DOHH2 (cell line): ENCODE measurements around the gene TCF12.

Source experiments
- H3F3A ChIP-seq: fragments of 200-600 bp; sonication (generic), shearing (Covaris generic); 2 replicates; pipeline ENCODE4 v1.6.0; 2016; ENCODE audit warnings: antibody characterized with exemption, mild to moderate bottlenecking; ENCODE audit not compliant: control insufficient read depth, insufficient read depth
- H3K27ac ChIP-seq: fragments of 200-600 bp; sonication (generic); 2 replicates; pipeline ENCODE4 v1.5.1; 2014; ENCODE audit warnings: low read depth, mild to moderate bottlenecking, low read length, moderate library complexity
- H3K27me3 ChIP-seq: fragments of 200-600 bp; sonication (generic); 2 replicates; pipeline ENCODE4 v1.6.1; 2014; ENCODE audit warnings: mild to moderate bottlenecking, low read length, mixed read lengths; ENCODE audit not compliant: control insufficient read depth
- H3K36me3 ChIP-seq: fragments of 200-600 bp; sonication (generic); 2 replicates; pipeline ENCODE4 v1.6.1; 2014; ENCODE audit warnings: mild to moderate bottlenecking, low read length, moderate library complexity, mixed read lengths; ENCODE audit not compliant: control insufficient read depth
- H3K4me1 ChIP-seq: fragments of 200-600 bp; sonication (generic); 2 replicates; pipeline ENCODE4 v1.6.1; 2014; ENCODE audit warnings: mild to moderate bottlenecking, low read length, mixed read lengths; ENCODE audit not compliant: control insufficient read depth
- H3K4me2 ChIP-seq: fragments of 200-600 bp; sonication (generic); 2 replicates; pipeline ENCODE4 v1.6.0; 2014; ENCODE audit warnings: mild to moderate bottlenecking, low read length, moderate library complexity
- H3K4me3 ChIP-seq: fragments of 200-600 bp; sonication (generic); 2 replicates; pipeline ENCODE4 v1.5.1; 2014; ENCODE audit warnings: mild to moderate bottlenecking, low read length, mixed read lengths
- H3K79me2 ChIP-seq: fragments of 200-600 bp; sonication (generic); 2 replicates; pipeline ENCODE4 v1.6.1; 2014; ENCODE audit warnings: mild to moderate bottlenecking, low read length, mixed read lengths; ENCODE audit not compliant: control insufficient read depth
- H3K9me2 ChIP-seq: fragments of 200-600 bp; sonication (generic); replicated peaks from 2 replicates; pipeline ENCODE4 v1.6.1; 2014; ENCODE audit warnings: mild to moderate bottlenecking, low read length, mixed read lengths; ENCODE audit not compliant: control insufficient read depth
- H3K9me3 ChIP-seq: fragments of 200-600 bp; sonication (generic); 2 replicates; pipeline ENCODE4 v1.6.1; 2014; ENCODE audit warnings: antibody characterized with exemption, low read length, mixed read lengths; ENCODE audit not compliant: control insufficient read depth, insufficient read depth
- H4K20me1 ChIP-seq: fragments of 200-600 bp; sonication (generic); 2 replicates; pipeline ENCODE4 v1.6.0; 2014; ENCODE audit warnings: low read depth, mild to moderate bottlenecking, antibody characterized with exemption, low read length, moderate library complexity; ENCODE audit not compliant: control insufficient read depth, insufficient read depth
- CTCF ChIP-seq: fragments of 200-600 bp; sonication (generic); IDR thresholded peaks from one replicate; pipeline ENCODE4 v1.5.1; 2014; ENCODE audit warnings: antibody characterized with exemption, mild to moderate bottlenecking, low read depth, low read length; ENCODE audit not compliant: poor library complexity, severe bottlenecking
- EZH2phosphoT487 ChIP-seq: fragments of 200-600 bp; sonication (generic); IDR thresholded peaks from 2 replicates; pipeline ENCODE4 v1.6.1; 2017; ENCODE audit warnings: borderline replicate concordance, mild to moderate bottlenecking, antibody characterized with exemption, low read length, moderate library complexity, mixed read lengths

Gene TCF12

GRCh38 chr15:57018151-57018550 is 99.7 kb downstream of the TCF12 start:
- TF ChIP-seq CTCF = no peak
- TF ChIP-seq EZH2phosphoT487 = no peak
- Histone ChIP-seq H3K27ac (no peak overlapping the region), H3K4me1 (peaks cover 16% of the 10 kb centered on the region), H3K9me2 (no peaks in the 10 kb centered on the region), H3K4me2 (no peak overlapping the region), H3F3A (no peaks in the 10 kb centered on the region), H3K36me3 (peaks cover 12% of the 10 kb centered on the region; the same call in 1 of the 2 replicates), H3K27me3 (no peaks in the 10 kb centered on the region), H4K20me1 (peaks cover 4% of the 10 kb centered on the region; the same call in 1 of the 2 replicates), H3K9me3 (peaks cover 5% of the 10 kb centered on the region; the same call in 1 of the 2 replicates), H3K4me3 (no peak overlapping the region), H3K79me2 (peaks cover 72% of the 10 kb centered on the region)

- no peak overlapping the region for H3K27ac ChIP-seq
- H3K27me3 ChIP-seq = no peaks in the 10 kb centered on the region
- no peak for TF ChIP-seq EZH2phosphoT487
- TF ChIP-seq CTCF = no peak
- no peaks in the 10 kb centered on the region for H3K9me2 ChIP-seq
- no peak overlapping the region for H3K4me3 ChIP-seq
- H4K20me1 ChIP-seq = peaks cover 12% of the 10 kb centered on the region
- peaks cover 5% of the 10 kb centered on the region; the same call in 1 of the 2 replicates for H3K9me3 ChIP-seq
- peaks cover 12% of the 10 kb centered on the region; the same call in 1 of the 2 replicates for H3K36me3 ChIP-seq
- H3F3A ChIP-seq = no peaks in the 10 kb centered on the region
- peaks cover 18% of the 10 kb centered on the region for H3K4me1 ChIP-seq
- H3K79me2 ChIP-seq = peaks cover 78% of the 10 kb centered on the region
- no peak overlapping the region for H3K4me2 ChIP-seq
Observed at GRCh38 chr15:57019496-57020160, 101.2 kb downstream of the TCF12 start.

DNA sequence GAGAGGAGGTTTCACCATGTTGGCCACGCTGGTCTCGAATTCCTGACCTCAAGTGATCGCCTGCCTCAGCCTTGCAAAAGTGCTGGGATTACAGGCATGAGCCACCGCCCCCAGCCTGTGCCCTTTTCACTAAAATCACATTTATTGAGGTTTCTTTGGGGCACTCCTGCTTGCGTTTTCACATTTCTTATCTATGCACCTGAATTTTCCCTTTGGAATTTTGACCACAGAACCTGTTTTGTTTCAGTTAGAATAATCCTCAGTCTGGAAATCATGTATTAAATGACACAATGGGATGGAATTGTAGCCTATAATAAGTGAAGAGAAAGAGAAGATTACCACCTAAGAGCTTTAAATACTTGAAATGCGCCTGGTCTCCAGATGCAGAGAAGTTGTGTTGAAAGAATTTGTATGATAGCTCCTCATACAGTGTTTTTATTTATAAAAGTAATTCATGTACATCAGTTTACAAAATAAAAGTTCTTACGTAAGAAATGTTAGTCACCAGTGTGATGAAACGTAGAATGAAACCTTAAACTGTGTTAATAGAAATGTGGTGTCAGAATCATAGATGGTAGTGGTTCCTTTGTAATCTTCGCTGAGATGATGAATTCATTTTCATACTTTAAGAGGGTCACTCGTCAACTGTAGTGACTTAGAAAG is 107.0 kb downstream of the TCF12 start:
- H3F3A ChIP-seq = peaks cover 6% of the 10 kb centered on the region; the same call in 1 of the 2 replicates
- H3K9me3 ChIP-seq = peaks cover 5% of the 10 kb centered on the region; the same call in 1 of the 2 replicates
- H3K9me2 ChIP-seq = no peaks in the 10 kb centered on the region
- peaks cover 18% of the 10 kb centered on the region for H4K20me1 ChIP-seq
- no peak overlapping the region for H3K4me2 ChIP-seq
- TF ChIP-seq EZH2phosphoT487 = no peak
- no peak for TF ChIP-seq CTCF
- no peak overlapping the region for H3K27ac ChIP-seq
- H3K4me3 ChIP-seq = no peak overlapping the region
- peaks cover 18% of the 10 kb centered on the region for H3K4me1 ChIP-seq
- peaks cover 6% of the 10 kb centered on the region; the same call in 1 of the 2 replicates for H3K36me3 ChIP-seq
- no peaks in the 10 kb centered on the region for H3K27me3 ChIP-seq
- peaks cover 87% of the 10 kb centered on the region for H3K79me2 ChIP-seq
